ENCODE measurements around the gene COL23A1.
"Not testable (repeated sequence)": the region's sequence is repeated elsewhere in the genome, so short reads cannot be mapped to it uniquely, and the experiment has no call there.

COL23A1 gene

DNA sequence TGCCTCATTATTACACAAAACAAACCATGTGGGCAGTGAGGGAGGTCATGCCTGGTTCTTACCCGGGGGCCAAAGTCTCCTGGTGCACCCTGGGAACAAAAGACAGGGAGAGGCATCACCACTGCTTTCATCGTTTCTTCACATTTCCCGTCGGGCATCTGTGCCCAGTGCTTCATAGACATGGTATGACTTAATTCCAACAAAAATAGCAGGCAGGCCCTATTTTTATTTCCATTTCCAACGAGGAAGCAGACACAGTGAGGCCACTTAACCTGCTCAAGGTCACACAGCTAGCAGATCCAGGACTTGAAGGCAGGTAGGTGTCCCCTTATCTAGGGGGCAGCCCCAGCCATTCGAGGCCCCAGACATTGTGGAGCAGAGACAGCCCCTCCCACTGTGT is 322.9 kb downstream of the COL23A1 start:
- DNase-seq (ENCODE audit: insufficient read length, low spot score) (no peak), FAIRE-seq (no peak)
- TF ChIP-seq POU2F2 (IDR thresholded peaks at IDR 0.05; ENCODE audit: low read depth, low read length) (no peak), PAX5 (IDR thresholded peaks at IDR 0.05; ENCODE audit: insufficient read depth, low read length, severe bottlenecking) (no peak), POLR2A (IDR thresholded peaks at IDR 0.05; ENCODE audit: low read depth, low read length) (no peak), POLR2AphosphoS5 (IDR thresholded peaks at IDR 0.05; ENCODE audit: low read depth, low read length) (no peak), TAF1 (IDR thresholded peaks at IDR 0.05; ENCODE audit: low read depth, low read length) (no peak), SPI1 (IDR thresholded peaks at IDR 0.05; ENCODE audit: low read depth, low read length) (no peak)

GRCh38 chr5:178266581-178266980 is 323.6 kb downstream of the COL23A1 start:
- TF ChIP-seq SPI1 (IDR thresholded peaks at IDR 0.05; ENCODE audit: low read depth, low read length) (no peak), TAF1 (IDR thresholded peaks at IDR 0.05; ENCODE audit: low read depth, low read length) (no peak), POLR2AphosphoS5 (IDR thresholded peaks at IDR 0.05; ENCODE audit: low read depth, low read length) (no peak), POLR2A (IDR thresholded peaks at IDR 0.05; ENCODE audit: low read depth, low read length) (no peak), POU2F2 (IDR thresholded peaks at IDR 0.05; ENCODE audit: low read depth, low read length) (no peak), PAX5 (IDR thresholded peaks at IDR 0.05; ENCODE audit: insufficient read depth, low read length, severe bottlenecking) (no peak)
- FAIRE-seq: no peak
- DNase-seq (ENCODE audit: insufficient read length, low spot score): no peak

- TF ChIP-seq POLR2AphosphoS5 (IDR thresholded peaks at IDR 0.05; ENCODE audit: low read depth, low read length) (no peak), POLR2A (IDR thresholded peaks at IDR 0.05; ENCODE audit: low read depth, low read length) (no peak), PAX5 (IDR thresholded peaks at IDR 0.05; ENCODE audit: insufficient read depth, low read length, severe bottlenecking) (no peak)
- DNase-seq (ENCODE audit: insufficient read length, low spot score): no peak
- no peak for FAIRE-seq
Observed at GRCh38 chr5:178265746-178266145, 324.4 kb downstream of the COL23A1 start.

DNA sequence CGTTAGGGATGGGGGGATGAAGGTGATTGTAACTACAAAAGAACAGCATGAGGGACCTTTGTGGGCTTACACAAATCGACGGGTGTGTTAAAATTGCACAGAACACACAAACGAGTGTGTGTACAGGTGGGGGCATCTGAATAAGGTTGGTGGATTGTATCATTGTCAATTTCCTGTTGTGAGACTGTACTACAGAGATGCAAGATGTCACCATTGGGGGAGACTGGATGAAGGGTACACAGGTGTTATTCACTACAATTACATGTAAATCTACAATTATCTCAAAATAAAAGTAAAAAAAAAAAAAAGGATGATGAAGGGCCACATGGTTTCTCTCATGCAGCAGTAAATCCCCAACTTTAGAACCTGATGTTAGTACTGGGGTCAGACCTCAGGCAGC is 326.1 kb downstream of the COL23A1 start:
- no peak for TF ChIP-seq SPI1 (IDR thresholded peaks at IDR 0.05; ENCODE audit: low read depth, low read length)
- no peak for TF ChIP-seq POLR2AphosphoS5 (IDR thresholded peaks at IDR 0.05; ENCODE audit: low read depth, low read length)
- TF ChIP-seq TAF1 (IDR thresholded peaks at IDR 0.05; ENCODE audit: low read depth, low read length): no peak
- no peak for TF ChIP-seq POLR2A (IDR thresholded peaks at IDR 0.05; ENCODE audit: low read depth, low read length)
- TF ChIP-seq PAX5 (IDR thresholded peaks at IDR 0.05; ENCODE audit: insufficient read depth, low read length, severe bottlenecking): no peak
- no peak for TF ChIP-seq POU2F2 (IDR thresholded peaks at IDR 0.05; ENCODE audit: low read depth, low read length)

GRCh38 chr5:178261666-178262600 is 328.3 kb downstream of the COL23A1 start:
- FAIRE-seq: no peak
- no peak for DNase-seq (ENCODE audit: insufficient read length, low spot score)
- no peak for TF ChIP-seq POLR2AphosphoS5 (IDR thresholded peaks at IDR 0.05; ENCODE audit: low read depth, low read length)
- no peak for TF ChIP-seq TAF1 (IDR thresholded peaks at IDR 0.05; ENCODE audit: low read depth, low read length)
- no peak for TF ChIP-seq POU2F2 (IDR thresholded peaks at IDR 0.05; ENCODE audit: low read depth, low read length)
- TF ChIP-seq PAX5 (IDR thresholded peaks at IDR 0.05; ENCODE audit: insufficient read depth, low read length, severe bottlenecking): no peak
- TF ChIP-seq POLR2A (IDR thresholded peaks at IDR 0.05; ENCODE audit: low read depth, low read length): no peak
- no peak for TF ChIP-seq SPI1 (IDR thresholded peaks at IDR 0.05; ENCODE audit: low read depth, low read length)

More for the DNA sequence above, 326.1 kb downstream of the COL23A1 start:
- no peak for FAIRE-seq
- no peak for DNase-seq (ENCODE audit: insufficient read length, low spot score)

DNA sequence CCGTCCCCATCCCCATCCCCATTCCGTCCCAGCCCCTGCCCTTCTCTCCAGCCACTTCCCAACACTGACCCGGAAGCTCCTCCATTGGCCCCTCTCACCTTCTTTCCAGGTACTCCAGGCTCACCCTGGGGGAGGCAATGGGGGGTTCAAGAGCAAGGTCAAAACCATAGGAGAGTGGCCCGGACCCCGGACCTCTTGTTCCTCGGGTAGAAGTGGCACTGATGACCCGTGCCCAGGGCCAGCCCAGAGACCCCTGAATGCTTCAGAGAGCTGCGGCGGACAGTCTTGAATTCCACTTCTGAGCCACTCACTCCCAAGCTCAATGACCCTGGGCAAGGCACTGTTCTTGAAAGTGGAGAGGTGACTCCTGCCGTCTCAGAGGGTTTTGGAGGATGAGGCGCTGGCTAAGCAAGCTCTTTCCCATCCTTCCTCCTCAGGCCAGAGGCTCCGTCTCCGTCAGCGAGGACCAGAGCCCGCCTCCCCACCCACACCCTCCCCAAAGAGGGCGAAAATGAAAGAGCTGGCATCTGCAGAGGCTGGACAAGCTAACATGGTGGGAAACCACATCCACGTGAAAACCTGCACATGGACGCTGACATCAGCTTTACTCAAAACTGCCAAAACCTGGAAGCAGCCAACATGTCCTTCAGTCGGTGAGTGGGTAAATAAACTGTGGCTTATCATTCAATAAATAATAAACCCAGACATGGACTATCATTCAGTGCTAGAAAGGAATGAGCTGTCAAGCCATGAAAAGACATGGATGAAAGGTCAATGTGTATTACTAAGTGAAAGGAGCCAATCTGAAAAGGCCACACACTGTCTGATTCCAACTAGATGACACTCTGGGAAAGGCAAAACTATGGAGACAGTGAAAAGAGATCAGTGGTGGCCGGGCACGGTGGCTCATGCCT is 330.3 kb downstream of the COL23A1 start:
- FAIRE-seq: peak; percentile 74
- no peak for DNase-seq (ENCODE audit: insufficient read length, low spot score)
- no peak for TF ChIP-seq POLR2AphosphoS5 (IDR thresholded peaks at IDR 0.05; ENCODE audit: low read depth, low read length)
- TF ChIP-seq TAF1 (IDR thresholded peaks at IDR 0.05; ENCODE audit: low read depth, low read length): no peak
- no peak for TF ChIP-seq SPI1 (IDR thresholded peaks at IDR 0.05; ENCODE audit: low read depth, low read length)
- TF ChIP-seq POLR2A (IDR thresholded peaks at IDR 0.05; ENCODE audit: low read depth, low read length): no peak
- TF ChIP-seq PAX5 (IDR thresholded peaks at IDR 0.05; ENCODE audit: insufficient read depth, low read length, severe bottlenecking): no peak
- no peak for TF ChIP-seq POU2F2 (IDR thresholded peaks at IDR 0.05; ENCODE audit: low read depth, low read length)

DNA sequence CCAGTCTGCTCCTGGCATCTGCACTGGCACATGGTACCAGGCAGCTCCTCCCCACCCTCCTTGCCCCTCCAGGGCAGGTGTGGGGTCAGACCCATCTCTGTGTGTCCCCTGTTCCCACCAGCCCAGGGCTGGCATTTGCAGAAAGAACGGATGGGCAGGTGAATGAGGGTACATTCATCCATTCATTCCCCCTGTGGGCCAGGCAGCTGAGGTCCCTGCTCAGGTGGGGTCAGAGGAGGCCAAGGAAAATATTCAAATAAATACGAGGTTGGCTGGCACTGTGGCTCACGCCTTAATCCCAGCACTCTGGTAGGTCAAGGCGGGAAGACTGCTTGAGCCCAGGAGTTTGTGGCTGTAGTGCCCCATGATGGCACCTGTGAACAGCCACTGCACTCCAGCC is 332.5 kb downstream of the COL23A1 start:
- DNase-seq (ENCODE audit: insufficient read length, low spot score) (no peak), FAIRE-seq (no peak)
- TF ChIP-seq POLR2AphosphoS5 (IDR thresholded peaks at IDR 0.05; ENCODE audit: low read depth, low read length) (no peak), TAF1 (IDR thresholded peaks at IDR 0.05; ENCODE audit: low read depth, low read length) (no peak)

GRCh38 chr5:178256746-178257145 is 333.4 kb downstream of the COL23A1 start:
- DNase-seq (ENCODE audit: insufficient read length, low spot score): no peak
- no peak for TF ChIP-seq POLR2A (IDR thresholded peaks at IDR 0.05; ENCODE audit: low read depth, low read length)
- TF ChIP-seq POLR2AphosphoS5 (IDR thresholded peaks at IDR 0.05; ENCODE audit: low read depth, low read length): no peak
- TF ChIP-seq POU2F2 (IDR thresholded peaks at IDR 0.05; ENCODE audit: low read depth, low read length): no peak
- TF ChIP-seq TAF1 (IDR thresholded peaks at IDR 0.05; ENCODE audit: low read depth, low read length): no peak
- TF ChIP-seq PAX5 (IDR thresholded peaks at IDR 0.05; ENCODE audit: insufficient read depth, low read length, severe bottlenecking): no peak
- no peak for TF ChIP-seq SPI1 (IDR thresholded peaks at IDR 0.05; ENCODE audit: low read depth, low read length)
- no peak for FAIRE-seq

DNA sequence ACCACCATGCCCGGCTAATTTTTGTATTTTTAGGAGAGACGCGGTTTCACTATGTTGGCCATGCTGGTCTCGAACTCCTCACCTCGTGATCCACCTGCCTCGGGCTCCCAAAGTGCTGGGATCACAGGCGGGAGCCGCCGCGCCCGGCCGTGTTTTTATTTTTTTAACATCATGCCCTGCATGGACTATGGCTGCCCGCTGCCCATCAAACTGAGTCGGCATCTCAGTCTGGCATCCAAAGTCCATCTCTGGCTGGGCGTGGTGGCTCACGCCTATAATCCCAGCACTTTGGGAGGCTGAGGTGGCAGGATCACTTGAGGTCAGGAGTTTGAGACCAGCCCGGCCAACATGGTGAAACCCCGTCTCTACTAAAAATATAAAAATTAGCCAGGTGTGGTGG is 336.6 kb downstream of the COL23A1 start:
- not testable (repeated sequence) for FAIRE-seq; DNase-seq (ENCODE audit: insufficient read length, low spot score)
